ENCODE measurements around the gene CD248.

GRCh38 chr11:66340596-66341501, 24.0 kb upstream of the CD248 start:
- TF ChIP-seq CTCF (IDR thresholded peaks at IDR 0.05) (no peak), POLR2A (IDR thresholded peaks at IDR 0.05) (no peak)

Data from stomach (tissue), 4 donors.